VCaP (cell line): Measurements from ENCODE around the gene AKT1.

Experiments
- H3K27ac ChIP-seq: fragments of 450-650 bp; 2 replicates; pipeline ENCODE4 v1.5.1; 2017
- TF ChIP-seq, protein P1 (sequence below): fragments of 450-650 bp; conservative IDR thresholded peaks from 2 replicates; pipeline ENCODE4 v1.5.1; 2017; ENCODE audit warnings: mild to moderate bottlenecking, moderate library complexity

AKT1 gene

DNA sequence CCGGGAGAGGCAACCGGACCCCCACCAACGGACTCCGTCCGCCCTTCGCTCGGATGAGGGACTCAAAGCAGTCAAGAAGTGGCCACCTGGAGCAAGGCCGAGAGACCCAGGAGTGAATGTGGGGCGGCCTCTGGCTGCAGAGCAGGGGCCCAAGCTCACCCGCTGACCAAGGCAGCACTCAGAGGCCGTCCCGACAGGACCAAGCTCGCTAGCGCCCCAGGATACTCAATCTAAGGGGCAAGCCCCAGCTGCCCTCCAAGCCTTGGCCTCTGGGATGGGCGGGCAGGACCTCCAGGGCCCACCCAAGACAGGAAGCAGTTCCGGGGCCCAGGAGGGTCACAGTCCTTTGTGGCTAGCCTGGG lies 936 bp downstream of the AKT1 start:
- TF ChIP-seq, protein P1, sequence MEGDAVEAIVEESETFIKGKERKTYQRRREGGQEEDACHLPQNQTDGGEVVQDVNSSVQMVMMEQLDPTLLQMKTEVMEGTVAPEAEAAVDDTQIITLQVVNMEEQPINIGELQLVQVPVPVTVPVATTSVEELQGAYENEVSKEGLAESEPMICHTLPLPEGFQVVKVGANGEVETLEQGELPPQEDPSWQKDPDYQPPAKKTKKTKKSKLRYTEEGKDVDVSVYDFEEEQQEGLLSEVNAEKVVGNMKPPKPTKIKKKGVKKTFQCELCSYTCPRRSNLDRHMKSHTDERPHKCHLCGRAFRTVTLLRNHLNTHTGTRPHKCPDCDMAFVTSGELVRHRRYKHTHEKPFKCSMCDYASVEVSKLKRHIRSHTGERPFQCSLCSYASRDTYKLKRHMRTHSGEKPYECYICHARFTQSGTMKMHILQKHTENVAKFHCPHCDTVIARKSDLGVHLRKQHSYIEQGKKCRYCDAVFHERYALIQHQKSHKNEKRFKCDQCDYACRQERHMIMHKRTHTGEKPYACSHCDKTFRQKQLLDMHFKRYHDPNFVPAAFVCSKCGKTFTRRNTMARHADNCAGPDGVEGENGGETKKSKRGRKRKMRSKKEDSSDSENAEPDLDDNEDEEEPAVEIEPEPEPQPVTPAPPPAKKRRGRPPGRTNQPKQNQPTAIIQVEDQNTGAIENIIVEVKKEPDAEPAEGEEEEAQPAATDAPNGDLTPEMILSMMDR, result no peak
- H3K27ac ChIP-seq, result peak overlapping the region; percentile 89

DNA sequence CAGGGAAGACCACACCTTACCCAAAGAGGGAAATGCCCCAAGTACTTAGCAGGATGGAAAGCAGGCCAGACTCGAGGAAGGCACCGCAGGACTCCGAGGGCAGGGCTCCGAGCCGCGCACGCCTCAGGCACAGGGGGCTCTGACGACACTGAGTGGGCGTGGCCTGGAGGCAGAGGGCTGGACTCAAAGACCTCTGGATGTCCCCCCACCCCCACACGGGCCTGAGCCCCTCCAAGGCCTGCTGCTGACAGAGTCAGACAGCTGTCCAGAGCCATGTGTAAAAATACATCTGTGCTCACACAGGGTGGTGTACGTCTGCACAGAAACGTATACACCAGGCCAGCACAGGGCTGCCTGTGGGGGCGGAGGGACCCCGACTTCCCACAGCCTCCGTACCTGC lies 1.4 kb downstream of the AKT1 start:
- TF ChIP-seq, protein P1, result no peak
- H3K27ac ChIP-seq, result peak overlapping the region; percentile 89

DNA sequence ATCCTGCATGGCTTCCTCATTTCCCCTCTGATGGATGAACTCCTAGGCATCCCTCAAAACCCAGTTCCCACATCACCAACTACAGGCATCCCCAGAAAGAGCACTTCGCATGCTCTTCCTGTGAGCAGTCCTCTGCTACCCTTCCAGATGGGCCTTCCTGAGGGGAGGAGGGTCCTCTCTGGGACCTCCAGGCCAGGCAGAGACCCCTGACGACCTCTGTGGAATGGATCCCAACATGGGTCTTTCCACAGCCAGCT lies 1.9 kb downstream of the AKT1 start:
- H3K27ac ChIP-seq, result peak overlapping the region; percentile 89
- TF ChIP-seq, protein P1, result no peak

DNA sequence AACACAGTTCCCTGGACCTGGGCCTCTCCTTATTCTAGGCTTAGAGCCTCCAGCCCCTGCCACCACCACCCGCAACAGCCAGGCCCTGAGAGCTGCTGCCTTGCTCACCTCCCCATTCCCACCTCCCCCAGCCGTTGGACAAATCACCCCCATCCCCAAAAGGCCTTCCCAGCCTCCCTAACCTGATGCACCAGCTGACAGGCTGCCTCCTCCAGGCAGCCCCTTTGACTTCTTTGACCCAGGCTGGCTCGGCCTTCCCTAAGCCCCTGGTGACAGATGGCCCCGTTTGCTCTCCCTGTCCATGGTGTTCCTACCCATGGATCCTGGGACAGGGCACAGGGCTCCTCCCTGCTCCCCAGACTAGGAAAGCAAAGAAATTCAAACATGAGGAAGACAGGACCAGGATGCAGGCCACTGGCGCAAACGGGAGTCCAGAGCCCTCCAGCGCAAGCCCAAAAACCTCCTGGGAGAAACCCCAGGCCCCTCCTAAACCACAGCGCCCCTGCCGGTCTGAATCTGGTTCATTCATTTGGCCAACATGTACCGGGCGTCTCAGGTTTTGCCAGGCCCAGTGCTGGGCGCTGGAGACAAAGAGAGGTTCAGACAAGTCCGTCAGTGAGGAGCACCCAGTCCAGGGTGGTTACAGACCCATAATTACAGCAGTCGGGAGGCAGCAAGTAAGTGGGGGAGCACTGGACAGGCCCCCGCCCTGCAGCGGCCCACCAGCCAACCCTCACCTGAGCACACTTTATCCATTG lies 2.4 kb downstream of the AKT1 start:
- H3K27ac ChIP-seq, result peak overlapping the region; percentile 89
- TF ChIP-seq, protein P1, result no peak

DNA sequence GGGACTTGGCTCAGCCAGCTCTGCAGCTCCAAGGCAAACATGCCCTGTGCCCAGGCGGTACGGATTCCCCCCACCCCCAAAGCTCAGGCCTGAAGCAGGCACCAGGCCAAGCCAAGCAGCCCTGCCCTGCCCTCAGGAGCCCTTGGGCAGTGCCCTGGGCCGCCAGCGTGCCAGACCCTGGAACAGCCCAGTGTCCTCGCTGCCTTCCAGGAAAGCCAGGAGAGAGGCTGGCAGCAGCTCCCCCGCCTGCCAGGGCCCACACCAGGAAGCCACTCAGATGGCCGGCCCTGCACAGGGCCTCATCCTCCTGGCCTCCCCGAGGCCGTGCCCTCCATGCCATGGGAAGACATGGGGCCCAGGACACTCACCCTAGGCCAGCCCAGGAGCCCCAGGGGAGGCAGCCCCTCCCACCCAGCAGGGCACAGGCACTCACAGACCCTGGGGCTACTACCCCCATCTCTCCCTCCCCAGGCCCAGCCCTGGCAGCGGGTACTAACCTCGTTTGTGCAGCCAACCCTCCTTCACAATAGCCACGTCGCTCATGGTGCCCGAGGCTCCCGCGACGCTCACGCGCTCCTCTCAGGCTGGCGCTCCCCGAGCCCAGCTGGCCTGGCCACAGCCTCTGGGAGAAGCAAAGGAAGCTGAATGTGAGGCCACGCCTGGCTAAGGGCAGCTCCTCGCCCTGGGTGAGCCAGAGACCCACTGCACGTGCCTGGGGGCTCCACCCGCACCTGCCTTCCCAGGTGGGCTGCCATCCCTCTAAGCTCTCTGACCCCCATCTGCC lies 3.3 kb downstream of the AKT1 start:
- TF ChIP-seq, protein P1, result no peak
- peak overlapping the region; percentile 89 for H3K27ac ChIP-seq

DNA sequence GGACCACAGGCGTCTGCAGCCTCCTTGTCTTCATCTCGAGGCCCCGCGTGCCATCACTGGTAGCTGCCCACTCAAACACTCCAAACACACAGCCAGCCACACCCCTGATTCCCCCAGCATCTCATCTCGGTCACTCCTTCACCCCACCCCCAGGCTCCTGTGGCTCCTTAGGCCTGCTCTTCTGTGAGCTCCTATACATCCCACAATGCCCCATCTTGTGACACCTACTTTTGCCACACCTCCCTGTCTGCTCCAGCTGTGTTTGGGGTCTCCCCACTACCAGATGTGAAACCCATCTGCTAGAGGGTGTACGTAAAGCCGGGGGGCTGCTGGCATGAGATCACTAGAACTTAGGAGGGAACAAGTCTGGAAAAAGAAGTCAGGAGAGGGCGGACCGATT lies 4.1 kb downstream of the AKT1 start:
- 0 out of 2 replicates have a peak overlapping the region, but pooled peaks have one; percentile 89 for H3K27ac ChIP-seq
- TF ChIP-seq, protein P1, result no peak

DNA sequence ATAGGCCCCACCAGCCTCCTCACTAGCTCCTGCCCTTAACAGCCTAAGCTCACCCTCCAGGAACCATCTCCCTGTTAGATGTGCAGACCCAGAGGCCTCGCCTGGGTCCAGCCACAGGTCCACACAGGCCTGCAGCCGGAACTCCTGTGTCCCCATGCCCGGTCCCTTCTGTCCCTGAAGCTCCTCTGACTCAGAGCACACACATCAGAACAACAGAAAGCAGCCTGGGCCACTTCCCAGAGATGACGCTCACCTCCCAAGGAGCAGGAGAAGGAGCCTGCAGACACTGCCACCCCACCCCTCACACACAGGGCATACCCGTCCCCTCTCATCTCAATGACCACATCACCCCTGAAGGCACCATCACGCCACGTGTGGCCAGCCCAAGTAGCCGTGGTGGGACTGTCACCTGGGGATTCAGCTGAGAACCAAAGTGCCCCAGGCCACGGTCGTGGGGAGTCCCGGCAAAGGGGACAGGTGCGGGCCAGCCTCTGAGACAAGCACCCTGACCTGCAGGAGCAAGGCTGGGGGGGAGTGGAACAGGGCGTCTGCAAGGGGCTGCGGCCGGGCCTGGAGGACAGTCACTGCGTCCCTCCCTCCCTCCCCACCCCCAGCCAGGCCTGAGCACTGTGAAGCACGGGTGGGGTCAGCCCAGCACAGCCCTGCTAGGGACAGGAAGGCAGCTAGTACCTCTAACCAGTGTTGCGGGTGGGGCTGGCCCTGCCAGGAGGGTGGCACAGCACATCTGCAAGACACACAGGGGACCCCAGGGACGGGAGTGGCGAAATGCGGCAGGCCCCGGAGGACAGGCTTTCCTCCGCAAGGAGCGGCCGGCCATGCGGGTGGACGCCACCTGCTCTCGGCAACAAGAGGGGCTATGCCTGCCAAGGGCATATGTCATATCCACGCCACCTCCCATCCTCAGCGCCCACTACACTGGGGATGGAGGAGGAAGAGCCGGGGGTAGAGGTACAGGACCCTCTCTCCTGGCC lies 5.5 kb downstream of the AKT1 start:
- TF ChIP-seq, protein P1, result no peak
- no peak overlapping the region for H3K27ac ChIP-seq
